Measurements from ENCODE around the gene GRIK4.

Gene GRIK4

DNA sequence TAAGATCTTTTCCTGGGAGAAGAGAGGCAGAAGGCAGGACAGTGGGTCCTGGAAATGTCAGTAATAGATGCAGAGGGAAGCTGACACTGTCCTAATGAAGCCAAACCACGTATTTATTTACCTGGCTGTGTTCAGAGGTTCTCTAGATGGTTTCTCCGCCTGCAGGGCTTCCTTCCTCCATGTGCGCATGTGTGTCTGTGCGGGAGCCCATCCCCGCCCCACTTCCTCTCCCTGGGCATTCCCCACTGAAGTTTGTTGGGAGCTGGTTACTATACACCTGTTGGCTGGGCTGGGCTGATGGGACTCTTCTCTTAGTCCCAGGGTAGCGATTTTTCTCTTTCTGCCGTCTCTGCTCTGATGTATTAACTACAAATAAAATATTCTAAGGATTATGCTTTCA, 307.5 kb downstream of the GRIK4 start:
- DNase-seq: no peak

DNA sequence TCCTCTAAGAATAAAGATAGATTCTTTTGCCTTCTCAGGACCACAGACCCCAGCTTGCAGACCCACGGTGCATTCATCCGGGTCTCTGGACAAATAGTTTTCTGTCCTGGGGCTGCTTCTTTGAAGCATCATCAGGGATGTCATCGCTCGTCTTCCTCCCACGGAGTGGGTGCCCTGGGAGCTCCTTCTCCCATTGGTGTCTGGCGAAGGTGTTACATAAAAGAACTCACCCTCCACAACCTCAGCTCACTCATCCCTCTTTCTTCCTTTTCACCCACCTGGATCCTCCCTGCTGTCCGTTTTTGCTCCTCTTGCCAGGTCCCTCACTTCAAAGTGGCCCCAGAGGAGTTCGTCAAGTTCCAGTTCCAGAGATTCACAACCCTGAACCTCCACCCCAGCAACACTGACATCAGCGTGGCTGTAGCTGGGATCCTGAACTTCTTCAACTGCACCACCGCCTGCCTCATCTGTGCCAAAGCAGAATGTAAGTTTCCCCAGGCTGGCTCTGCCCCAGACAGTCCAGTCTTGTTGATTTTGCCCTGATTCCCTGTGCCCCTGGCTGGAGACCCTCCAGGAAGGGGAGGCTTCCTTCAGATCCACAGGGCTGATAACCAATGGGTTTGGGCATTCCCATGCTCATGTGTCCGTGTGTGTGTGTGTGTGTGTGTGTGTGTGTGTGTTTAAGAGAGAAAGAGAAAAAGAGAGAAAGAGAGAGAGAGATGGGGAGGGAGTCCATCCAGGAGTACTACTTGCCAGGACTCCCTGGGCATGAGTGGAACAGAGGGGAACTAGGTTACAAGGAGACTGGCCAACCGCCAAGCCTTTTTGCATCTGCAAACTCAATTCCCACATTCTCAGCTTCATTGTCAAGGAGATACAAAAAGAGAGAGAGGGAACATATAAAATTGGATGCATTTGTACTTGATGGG, 308.2 kb downstream of the GRIK4 start:
- no peak for DNase-seq

DNA sequence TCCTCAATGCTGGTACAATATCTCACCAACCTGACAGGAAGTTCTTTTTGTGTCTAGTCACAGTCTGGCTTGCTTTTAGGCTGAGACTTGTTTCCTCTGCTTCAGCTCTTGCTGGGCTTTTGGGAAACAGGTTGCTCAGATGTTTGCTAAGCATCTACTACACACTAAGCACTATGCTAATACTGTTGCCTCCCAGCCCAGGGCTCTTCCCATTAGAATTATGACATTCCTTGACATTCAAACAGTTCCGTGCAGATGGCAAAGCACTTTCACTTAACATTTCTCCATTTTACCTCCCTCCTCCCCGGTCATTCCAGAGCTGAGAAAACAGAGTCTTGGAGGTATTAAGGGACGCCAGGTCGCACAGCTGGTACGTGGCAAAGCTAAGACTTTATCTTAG, 311.6 kb downstream of the GRIK4 start:
- DNase-seq: no peak

DNA sequence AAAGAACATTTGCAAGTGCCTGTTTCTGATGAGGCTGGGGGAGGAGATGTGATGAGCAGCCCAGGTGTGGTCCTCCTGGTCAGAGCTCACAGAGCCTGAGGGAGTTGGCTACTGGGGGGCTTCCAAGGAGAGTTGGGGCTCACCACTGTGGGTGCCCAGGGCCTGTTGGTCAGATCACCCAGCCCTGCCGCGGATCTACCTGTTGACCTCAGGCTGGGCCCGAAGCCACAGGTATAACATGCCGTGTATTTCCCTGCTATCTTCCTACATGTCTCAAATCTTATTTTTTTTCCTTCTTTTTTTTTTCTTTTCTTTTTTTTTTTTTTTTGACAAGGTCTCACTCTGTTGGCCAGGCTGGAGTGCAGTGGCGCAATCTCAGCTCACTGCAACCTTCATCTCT, 312.7 kb downstream of the GRIK4 start:
- DNase-seq: no peak

DNA sequence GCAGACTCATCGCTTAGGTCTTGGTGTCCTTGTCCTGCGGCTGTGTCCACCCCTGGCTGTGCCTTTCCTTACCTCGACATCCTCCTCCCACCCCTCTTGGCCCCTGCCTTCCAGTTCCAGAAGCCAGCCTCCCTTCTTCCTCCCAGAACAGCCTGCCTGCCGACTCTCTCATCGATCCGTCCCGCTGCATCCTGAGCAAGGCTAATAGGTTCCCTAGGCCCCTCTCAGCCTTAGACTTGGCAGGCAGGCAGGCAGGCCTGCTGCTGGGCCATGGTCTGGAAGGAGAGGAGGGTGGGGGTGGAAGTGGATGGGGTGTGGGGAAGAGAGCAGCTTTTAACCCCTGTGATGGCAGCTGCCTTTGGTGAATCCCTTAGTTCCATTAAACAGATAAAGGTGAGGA, 315.6 kb downstream of the GRIK4 start:
- DNase-seq: no peak

DNA sequence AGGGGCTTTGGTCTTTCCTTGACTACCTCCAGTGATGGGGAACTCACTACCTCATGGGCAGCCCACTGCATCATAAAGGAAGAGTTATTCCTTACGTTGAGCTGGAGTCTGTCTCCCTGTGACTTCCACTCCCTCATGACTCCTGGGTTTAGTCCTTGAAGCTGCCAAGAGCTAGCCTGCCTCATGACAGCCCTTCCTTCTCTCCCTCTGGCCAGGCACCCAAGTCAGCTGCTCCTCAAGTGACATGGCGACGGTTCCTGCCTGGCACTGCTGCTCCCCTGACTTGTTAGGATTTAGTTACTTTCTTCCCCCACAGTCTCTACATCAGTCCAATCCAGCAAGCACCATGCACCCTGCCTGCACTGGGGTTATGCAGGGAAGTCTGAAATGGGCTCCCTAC, 316.3 kb downstream of the GRIK4 start:
- DNase-seq: no peak

DNA sequence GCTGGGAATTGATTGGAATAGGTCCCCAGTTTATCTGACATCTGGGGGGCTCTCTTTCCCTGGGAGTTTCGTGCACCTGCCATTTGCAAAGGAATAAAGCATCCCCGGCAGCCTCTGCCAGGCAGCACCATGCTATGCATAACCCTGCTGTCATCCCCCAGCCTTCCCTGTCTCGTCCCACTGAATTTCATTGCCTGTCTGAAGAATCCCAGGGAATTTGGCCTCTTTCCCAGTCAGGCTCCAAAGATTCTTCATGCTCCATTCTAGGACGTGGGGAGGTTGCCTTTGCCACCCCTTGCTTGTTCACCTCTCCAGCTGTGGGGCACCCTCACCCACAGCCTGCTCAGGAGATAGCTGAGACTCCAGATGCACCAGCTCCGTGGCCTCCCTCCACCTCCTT, 317.3 kb downstream of the GRIK4 start:
- DNase-seq: no peak

DNA sequence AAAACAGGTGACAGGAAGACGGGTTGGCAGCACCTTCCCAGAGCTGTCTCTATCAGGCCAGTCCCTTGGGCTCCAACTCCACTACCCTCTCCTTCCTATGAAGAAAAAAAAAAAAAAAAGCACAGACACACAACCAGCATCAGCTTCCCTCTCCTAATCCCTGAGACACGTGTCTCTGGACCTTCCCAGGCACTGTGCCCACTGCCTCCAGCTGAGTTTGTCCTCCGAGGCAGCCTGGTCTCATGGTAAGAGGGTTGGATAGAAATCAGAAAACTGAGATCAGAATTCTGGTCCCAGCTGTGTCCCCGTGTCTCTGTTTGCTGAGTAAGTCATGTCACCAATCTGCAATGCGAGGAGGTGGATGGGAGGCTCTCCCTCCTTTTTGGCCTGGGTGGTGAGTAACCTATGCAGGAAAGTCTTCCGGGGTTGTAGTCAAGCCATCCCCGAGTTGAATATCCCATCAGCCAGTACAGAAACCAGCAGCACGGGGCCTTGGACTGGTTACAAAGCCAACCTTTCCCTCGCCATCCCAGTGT, 318.6 kb downstream of the GRIK4 start:
- no peak for DNase-seq

DNA sequence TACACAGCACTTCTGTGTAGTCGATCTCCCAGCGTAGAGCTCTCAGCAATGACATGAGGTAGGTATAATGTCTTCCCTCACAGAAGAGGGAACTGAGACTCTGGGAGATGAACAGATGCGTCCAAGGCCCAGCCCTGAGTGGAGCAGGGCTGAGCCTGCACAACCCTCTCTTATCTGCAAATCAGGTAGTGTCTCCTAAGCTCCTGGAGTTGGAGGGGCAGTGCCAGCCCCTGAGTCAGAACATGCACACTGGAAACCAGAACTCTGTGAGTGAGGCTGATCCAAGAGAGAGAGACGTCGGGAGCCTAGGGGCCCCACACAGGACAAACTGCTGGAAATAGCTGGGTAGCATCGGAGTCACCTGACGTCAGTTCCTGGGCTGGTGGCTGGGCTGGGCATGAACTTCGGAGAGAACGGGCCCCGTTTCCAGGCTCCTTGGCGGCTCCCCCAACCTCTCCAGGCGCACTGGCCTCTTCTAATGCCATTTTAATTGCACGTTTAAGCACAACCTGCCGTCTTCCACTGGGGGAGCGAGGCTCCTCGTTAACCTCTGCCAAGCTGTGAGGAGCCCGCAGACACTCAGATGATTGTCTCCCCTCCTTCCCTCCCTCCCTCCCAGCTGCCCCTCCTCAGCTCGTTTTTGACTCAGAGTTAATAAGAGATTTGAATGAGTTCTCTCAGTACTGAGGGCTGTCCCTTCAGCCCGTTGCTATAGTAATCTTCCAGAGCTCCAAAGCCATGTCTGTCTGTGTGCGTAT, 321.1 kb downstream of the GRIK4 start:
- DNase-seq: no peak

DNA sequence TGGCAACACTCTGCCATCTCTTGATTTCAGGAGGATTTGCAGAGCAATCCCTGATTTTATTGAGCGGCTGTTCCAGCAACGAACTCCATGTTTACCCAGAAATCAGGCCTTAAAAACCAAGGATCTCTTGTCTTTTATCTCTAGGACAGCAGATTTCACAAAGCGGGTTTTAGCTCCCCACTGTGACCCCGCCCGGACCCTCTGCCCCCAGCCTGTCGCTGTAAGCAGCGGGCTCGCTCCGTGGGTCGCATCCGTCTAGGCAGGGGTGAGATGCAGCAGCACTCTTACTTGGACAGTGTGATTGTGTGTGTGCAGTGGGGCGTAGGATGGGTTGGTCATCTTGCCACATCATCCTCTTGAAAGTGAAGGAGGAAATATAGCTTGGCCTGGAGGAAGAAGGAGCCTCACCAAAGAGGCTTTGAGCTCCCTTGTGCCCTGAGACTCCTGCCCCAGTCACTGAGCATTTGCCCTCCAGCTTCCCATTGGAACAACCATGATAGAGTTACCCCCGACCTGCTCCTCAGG, 323.2 kb downstream of the GRIK4 start:
- DNase-seq: no peak

DNA sequence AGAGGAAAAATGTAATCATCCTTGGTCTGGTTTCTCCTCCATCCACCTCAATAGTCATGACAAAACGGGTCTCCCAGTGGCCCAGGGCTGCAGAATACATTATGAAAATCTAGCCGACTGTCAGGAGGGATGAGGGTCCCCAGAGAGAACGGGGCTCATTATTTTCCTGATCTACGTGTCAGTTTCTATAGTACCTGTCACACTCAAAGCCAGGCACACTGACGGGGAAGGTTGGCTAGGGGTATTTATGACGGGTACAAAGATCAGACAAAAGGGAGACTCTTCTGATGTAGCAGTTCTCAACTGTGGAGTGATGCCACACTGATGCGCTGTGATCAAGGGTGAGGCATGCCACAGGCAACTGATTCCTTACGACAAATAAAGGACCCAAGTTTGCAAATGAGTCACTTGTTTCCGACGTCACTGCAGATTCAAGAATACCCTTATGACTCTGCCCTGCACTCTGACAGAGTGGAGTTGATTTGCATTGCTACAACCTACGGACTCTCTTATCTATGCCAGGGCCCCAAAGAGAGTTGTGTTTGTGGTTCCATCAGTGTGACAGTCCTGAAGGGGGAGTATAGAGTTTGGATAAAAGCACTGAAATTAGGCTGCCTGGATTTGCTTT, 324.2 kb downstream of the GRIK4 start:
- no peak for DNase-seq

DNA sequence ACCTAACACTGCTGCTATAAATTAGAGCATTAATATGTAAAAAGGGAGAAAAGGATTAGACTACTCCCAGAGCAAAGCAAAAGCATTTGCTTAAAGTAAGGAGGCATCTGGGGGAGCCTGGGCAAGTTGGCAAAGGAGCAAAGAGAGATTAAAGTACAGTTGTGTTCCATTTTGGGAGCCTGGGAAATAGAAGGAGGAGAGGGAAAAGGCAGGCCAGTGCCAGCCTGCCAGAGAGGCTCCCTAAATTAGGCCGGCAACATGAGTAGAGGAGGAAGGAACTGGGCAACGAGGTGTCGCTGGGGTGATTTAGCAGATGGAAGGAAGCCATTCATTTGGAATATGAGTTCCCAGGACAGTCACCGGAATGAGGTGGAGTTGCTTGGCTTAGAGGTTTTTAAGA, 326.1 kb downstream of the GRIK4 start:
- no peak for DNase-seq

DNA sequence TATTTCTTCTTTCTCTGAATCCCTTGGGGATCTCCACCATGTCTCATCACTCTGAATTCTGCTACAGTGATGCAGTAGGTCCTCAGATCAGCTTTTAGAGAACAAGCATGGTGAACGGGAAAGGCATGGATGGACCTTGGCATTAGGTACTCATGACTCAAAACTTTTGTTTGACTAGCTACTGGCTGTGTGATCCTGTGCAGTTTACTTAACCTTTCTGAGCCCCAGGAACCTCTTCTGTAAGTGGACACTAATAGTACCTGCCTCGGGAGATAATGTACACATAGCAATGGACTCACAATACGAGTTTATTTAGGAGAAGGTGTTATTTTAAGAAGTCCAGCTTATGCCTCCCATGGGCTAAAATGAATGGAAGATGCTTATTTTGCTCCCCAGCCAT, 327.7 kb downstream of the GRIK4 start:
- no peak for DNase-seq

DNA sequence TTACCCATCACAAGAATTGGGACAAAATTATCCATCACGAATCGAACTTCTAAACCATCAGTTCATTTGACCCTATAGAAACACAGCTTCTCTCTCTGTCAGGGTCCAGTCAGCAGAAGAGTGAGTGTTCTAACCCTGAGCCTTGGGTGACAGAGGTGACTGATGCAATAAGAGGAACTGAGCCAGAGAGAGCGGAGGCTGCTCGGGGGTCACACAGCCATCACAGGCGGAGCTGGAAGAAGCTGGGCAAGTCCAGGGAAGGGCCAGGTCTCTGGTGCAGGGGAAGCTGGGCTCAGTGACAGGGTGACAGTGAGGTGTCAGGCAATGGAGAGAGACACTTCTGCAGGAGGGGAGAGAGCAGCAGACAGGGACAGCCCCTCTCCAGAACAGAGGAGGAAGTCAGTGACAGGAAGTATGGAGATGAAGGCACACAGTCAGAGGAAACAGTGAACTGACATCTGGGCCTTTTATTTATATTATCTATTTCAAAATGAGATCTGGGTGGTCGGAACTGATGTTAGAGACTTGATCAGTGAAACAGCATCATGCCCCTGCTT, 328.4 kb downstream of the GRIK4 start:
- DNase-seq: no peak

DNA sequence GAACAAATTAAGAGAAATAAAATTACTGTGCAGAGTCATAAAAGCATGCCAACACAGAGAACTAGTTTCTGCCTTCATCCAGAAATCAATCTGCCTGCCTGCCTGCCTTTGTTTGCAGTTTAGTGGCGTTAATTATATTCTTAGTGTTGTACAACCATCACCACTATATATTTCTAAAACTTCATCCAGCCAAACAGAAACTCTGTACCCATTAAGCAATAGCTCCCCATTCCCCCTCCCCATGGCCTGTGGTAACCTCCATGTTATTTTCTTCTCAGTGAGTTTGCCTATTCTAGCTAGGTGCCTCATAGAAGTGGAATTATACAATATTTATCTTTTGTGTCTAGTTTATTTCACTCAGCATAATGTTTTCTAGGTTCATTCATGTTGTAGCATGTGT, 329.1 kb downstream of the GRIK4 start:
- DNase-seq: no peak

DNA sequence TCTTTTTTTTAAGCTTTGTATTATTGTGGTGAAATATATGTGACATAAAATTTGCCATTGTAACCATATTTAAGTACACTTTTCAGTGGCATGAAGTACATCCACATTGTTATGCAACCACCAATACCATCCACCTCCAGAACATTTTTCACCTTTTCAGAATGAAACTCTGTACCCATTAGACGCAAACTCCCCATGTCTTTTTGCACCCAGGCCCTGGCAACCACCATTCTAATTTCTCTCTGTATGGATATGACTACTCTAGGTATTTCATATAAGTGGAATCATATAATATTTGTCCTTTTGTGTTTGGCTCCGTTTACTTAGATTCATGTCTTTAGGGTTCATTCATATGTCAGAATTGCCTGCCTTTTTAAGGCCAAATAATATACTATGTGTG, 329.5 kb downstream of the GRIK4 start:
- DNase-seq: no peak

DNA sequence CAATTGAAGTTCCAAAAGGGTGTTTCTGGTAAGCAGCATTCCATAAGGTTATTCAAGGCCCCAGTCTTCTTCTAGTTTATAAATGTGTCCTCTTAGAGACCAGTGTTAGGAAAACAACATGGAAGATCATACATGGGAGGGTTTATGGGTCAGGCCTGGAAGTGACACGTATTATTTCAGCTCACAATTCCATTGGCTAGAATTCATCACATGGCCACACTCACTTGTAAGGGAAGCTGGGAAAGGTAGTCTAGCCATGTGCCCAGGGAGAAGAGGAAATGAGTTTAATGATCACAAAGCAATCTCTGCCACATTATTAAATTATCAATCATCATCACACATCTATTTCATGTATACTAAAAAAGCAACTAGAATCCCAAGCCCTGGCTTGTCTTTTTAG, 330.6 kb downstream of the GRIK4 start:
- DNase-seq: no peak

DNA sequence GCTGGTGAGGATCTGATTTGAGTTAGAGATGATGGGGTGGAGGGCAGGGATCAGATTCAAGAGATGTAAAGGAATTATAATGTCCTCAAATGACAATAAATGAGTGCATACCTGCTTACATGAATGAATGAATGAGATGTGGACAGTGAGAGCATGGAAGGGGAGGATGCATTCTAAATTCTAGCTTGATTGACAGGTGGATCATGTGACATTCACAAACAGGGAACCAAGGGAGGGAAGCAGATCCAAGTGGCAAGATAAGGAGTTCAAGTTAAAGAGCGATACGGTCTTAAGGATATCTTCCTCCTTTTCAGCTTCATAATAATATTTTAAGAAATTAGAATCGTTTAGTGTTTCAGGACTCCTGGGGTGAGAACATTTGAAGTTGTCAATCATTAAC, 341.9 kb downstream of the GRIK4 start:
- no peak for DNase-seq

DNA sequence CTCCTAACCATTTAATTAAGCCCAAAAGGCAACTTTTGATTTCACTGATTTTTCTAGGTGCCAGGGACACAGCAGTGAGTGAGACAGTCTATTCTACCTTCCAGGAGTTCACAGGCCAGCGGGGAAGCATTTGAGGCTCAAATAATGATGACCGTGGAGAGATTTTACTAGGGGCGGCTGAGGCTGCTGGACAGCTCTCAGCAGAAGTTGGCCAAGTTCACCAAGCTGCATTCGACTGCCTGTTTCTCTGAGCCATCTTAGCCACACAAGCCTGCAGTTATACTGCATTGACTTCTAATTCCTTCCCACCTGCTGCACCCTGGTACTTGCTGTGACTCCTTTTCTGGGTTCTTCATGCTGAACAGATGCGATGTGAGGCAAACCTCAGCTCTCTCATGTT, 343.4 kb downstream of the GRIK4 start:
- no peak for DNase-seq

DNA sequence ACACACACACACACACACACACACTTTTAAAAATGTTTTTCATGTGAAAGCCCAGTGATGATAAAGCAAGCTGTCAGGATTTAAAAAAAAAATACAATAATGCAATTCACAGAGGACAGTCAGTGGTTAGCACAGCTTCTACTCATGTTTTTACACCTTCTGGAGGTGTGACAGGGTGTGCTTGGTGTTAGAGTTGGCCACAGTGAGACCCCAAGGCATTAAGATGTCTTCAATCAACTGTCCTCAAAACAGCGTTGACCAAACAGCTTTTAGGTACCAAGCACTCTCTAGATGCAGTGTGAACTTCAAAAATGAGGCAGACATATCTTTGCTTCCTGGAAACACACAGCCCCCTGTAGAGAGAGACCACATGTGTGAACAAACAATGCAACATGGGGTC, 346.0 kb downstream of the GRIK4 start:
- DNase-seq: no peak

DNA sequence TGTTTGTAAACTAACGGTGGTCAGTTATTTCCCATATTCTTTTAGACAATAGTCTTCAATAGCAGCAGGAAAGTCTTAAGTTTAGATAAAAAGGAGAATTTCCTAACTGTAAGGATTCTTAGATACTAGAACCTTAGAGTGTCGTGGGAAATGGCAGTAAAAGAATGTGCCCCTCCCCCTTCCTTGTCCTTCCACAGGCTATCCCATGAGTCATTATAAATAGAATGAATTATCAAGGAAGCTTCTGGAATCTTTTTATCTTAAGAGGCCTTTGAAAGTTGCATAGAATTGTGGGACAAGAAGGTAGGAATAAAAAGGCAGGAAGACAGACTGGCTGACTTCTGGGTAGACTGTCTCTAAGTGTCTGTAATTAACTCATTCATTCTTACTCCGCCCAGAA, 347.2 kb downstream of the GRIK4 start:
- DNase-seq: no peak

DNA sequence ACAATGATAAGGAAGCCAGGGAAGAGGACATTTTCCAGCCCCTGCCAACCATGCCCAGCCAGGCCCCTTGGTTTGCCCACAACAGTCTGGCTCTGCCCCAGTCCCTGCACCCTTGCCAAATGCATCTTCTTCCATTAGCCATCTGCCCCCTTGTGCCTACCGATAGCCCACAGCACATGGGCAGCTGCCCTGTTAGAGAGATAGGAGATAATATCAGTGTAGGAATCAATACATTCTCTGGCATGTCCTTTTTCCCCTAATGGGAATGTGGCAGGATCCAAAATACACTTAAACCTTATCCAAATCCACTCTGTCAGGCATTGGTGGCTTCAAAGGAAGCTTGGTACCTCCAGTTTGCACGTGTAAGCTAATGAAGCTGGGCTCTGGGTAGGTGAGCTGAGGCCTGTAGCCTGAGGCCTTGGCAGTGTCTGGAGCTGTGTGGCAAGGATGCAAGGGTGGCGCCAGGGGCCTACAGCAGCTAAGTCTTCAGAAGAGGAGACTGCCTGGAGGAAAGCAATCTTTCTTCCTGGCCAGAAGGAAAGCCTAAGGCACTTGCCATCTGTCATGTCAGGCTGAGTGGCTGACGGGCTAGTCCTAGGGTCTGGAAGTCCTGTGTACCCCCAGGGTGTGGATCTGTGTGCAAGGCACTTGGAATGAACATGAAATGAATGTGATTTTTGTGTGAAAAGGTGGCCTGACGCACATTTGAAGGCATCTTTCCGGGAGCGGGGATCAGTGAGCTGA, 348.2 kb downstream of the GRIK4 start:
- DNase-seq: no peak
